ENCODE measurements around the gene MED16.

The MED16 gene

GRCh38 chr19:927780-928401, 34.9 kb upstream of the MED16 start:
- TF ChIP-seq FOXP2 (optimal IDR thresholded peaks at IDR 0.05; ENCODE audit: borderline replicate concordance, extremely low read depth, extremely low read length, insufficient read depth) (no peak), POLR2AphosphoS5 (IDR thresholded peaks at IDR 0.05; ENCODE audit: low read depth, low read length) (no peak), REST (IDR thresholded peaks at IDR 0.05; ENCODE audit: insufficient read depth in 1 of 2, low read depth in 2 of 2, low read length in 2 of 2) (no peak), TAF1 (IDR thresholded peaks at IDR 0.05; ENCODE audit: borderline replicate concordance, insufficient read depth, low read length) (no peak), SIN3A (IDR thresholded peaks at IDR 0.05; ENCODE audit: borderline replicate concordance, insufficient read depth, low read length) (no peak)

GRCh38 chr19:927351-927779, 34.4 kb upstream of the MED16 start:
- TF ChIP-seq POLR2AphosphoS5 (IDR thresholded peaks at IDR 0.05; ENCODE audit: low read depth, low read length) (no peak), TAF1 (IDR thresholded peaks at IDR 0.05; ENCODE audit: borderline replicate concordance, insufficient read depth, low read length) (no peak), SIN3A (IDR thresholded peaks at IDR 0.05; ENCODE audit: borderline replicate concordance, insufficient read depth, low read length) (no peak), FOXP2 (optimal IDR thresholded peaks at IDR 0.05; ENCODE audit: borderline replicate concordance, extremely low read depth, extremely low read length, insufficient read depth) (no peak), REST (IDR thresholded peaks at IDR 0.05; ENCODE audit: insufficient read depth in 1 of 2, low read depth in 2 of 2, low read length in 2 of 2) (no peak)

GRCh38 chr19:926589-927350, 33.8 kb upstream of the MED16 start:
- no peak for TF ChIP-seq FOXP2 (optimal IDR thresholded peaks at IDR 0.05; ENCODE audit: borderline replicate concordance, extremely low read depth, extremely low read length, insufficient read depth)
- TF ChIP-seq SIN3A (IDR thresholded peaks at IDR 0.05; ENCODE audit: borderline replicate concordance, insufficient read depth, low read length), result no peak
- no peak for TF ChIP-seq TAF1 (IDR thresholded peaks at IDR 0.05; ENCODE audit: borderline replicate concordance, insufficient read depth, low read length)
- no peak for TF ChIP-seq POLR2AphosphoS5 (IDR thresholded peaks at IDR 0.05; ENCODE audit: low read depth, low read length)
- TF ChIP-seq REST (IDR thresholded peaks at IDR 0.05; ENCODE audit: insufficient read depth in 1 of 2, low read depth in 2 of 2, low read length in 2 of 2), result no peak

- TF ChIP-seq FOXP2 (optimal IDR thresholded peaks at IDR 0.05; ENCODE audit: borderline replicate concordance, extremely low read depth, extremely low read length, insufficient read depth) (no peak), SIN3A (IDR thresholded peaks at IDR 0.05; ENCODE audit: borderline replicate concordance, insufficient read depth, low read length) (no peak), POLR2AphosphoS5 (IDR thresholded peaks at IDR 0.05; ENCODE audit: low read depth, low read length) (no peak), REST (IDR thresholded peaks at IDR 0.05; ENCODE audit: insufficient read depth in 1 of 2, low read depth in 2 of 2, low read length in 2 of 2) (no peak)
These were observed 33.3 kb upstream of the MED16 start for GRCh38 chr19:926323-926588.

All from PFSK-1 (cell line).